Tibial artery (tissue), 4 donors: ENCODE measurements around the gene CCDC7.
"Not testable (repeated sequence)": the region's sequence is repeated elsewhere in the genome, so short reads cannot be mapped to it uniquely, and the experiment has no call there.

ENCODE experiments used
- DNase-seq, 2 donors: peaks; one replicate each; pipeline ENCODE4 v3.0.0-alpha.2; 2019
- H3K27ac ChIP-seq, 2 donors: fragments of 200-600 bp; sonication (generic) in 1 of 2; 1 replicate in 1 of 2; 2 replicates in 1 of 2; pipeline ENCODE4 v1.5.1; 2018 to 2019; ENCODE audit warnings: mild to moderate bottlenecking in 1 of 2
- H3K27me3 ChIP-seq, 2 donors: fragments of 200-600 bp; sonication (generic) in 1 of 2; one replicate each; pipeline versions ENCODE4 v1.5.1 to v1.6.0; 2016 to 2019
- H3K36me3 ChIP-seq, 3 donors: fragments of 200-600 bp; sonication (generic) in 2 of 3; one replicate each; pipeline ENCODE4 v1.5.1; 2016 to 2019; ENCODE audit warnings: mild to moderate bottlenecking in 2 of 3
- H3K4me1 ChIP-seq, 4 donors: fragments of 200-600 bp; sonication (generic) in 2 of 4; 1 replicate in 3 of 4; 2 replicates in 1 of 4; pipeline ENCODE4 v1.5.1; 2016 to 2019
- H3K4me3 ChIP-seq, 2 donors: fragments of 200-600 bp; sonication (generic) in 1 of 2; 1 replicate in 1 of 2; 2 replicates in 1 of 2; pipeline ENCODE4 v1.5.1; 2018 to 2019; ENCODE audit warnings: mild to moderate bottlenecking in 2 of 2
- H3K9me3 ChIP-seq, 3 donors: fragments of 200-600 bp; sonication (generic) in 1 of 3; one replicate each; pipeline ENCODE4 v1.5.1; 2016 to 2019
- CTCF ChIP-seq, 2 experiments: fragments of 200-600 bp in 1 of 2; fragments of 450-650 bp in 1 of 2; IDR thresholded peaks; one replicate each; pipeline ENCODE4 v1.5.1; 2017 to 2019; ENCODE audit warnings: antibody characterized with exemption in 2 of 2, mild to moderate bottlenecking in 1 of 2, moderate library complexity in 1 of 2
- intact Hi-C: fragments of 100-400 bp; cut with DNase I; formaldehyde crosslinking; loops from one replicate; pipeline ENCODE4 v1.15.0; 2023; ENCODE audit warnings: low total_unique reads

CCDC7 gene

GRCh38 chr10:32746869-32747268 is 300.9 kb downstream of the CCDC7 start:
- no peak for DNase-seq
- peaks cover 0 to 9% (median 0%) of the 10 kb centered on the region in 3 donors for H3K9me3 ChIP-seq
- no peaks in the 10 kb centered on the region for H3K27me3 ChIP-seq
- no peak overlapping the region for H3K4me3 ChIP-seq
- peaks cover 13 to 29% (median 14%) of the 10 kb centered on the region in 3 donors for H3K36me3 ChIP-seq
- H3K27ac ChIP-seq = no peak overlapping the region
- intact Hi-C loops = no loop called here
- no peak for TF ChIP-seq CTCF (IDR thresholded peaks at IDR 0.05)
- no peaks in the 10 kb centered on the region for H3K4me1 ChIP-seq

GRCh38 chr10:32751582-32751981 is 305.6 kb downstream of the CCDC7 start:
- no peak overlapping the region for H3K4me3 ChIP-seq
- no peak for DNase-seq
- peaks cover 5 to 18% (median 6%) of the 10 kb centered on the region in 3 donors for H3K36me3 ChIP-seq
- no peaks in the 10 kb centered on the region for H3K27me3 ChIP-seq
- peaks cover 0 to 19% (median 9%) of the 10 kb centered on the region in 3 donors for H3K9me3 ChIP-seq
- H3K27ac ChIP-seq = no peak overlapping the region
- intact Hi-C loops = no loop called here
- TF ChIP-seq CTCF (IDR thresholded peaks at IDR 0.05) = no peak
- H3K4me1 ChIP-seq = no peaks in the 10 kb centered on the region

GRCh38 chr10:32754900-32755299 is 309.0 kb downstream of the CCDC7 start:
- H3K27ac ChIP-seq, H3K36me3 ChIP-seq, H3K4me3 ChIP-seq, DNase-seq, H3K4me1 ChIP-seq, intact Hi-C loops, H3K27me3 ChIP-seq: not testable (repeated sequence)
- peaks cover 0 to 28% (median 23%) of the 10 kb centered on the region in 3 donors for H3K9me3 ChIP-seq

GRCh38 chr10:32771217-32771616 is 325.3 kb downstream of the CCDC7 start:
- Histone ChIP-seq H3K36me3 (no peaks in the 10 kb centered on the region), H3K9me3 (peaks cover 5 to 35% (median 31%) of the 10 kb centered on the region in 3 donors), H3K4me3 (no peak overlapping the region), H3K27me3 (no peaks in the 10 kb centered on the region), H3K4me1 (no peaks in the 10 kb centered on the region), H3K27ac (no peak overlapping the region)
- intact Hi-C loops = no loop called here
- no peak for DNase-seq
- TF ChIP-seq CTCF (IDR thresholded peaks at IDR 0.05) = no peak

- no peak for DNase-seq
- Histone ChIP-seq H3K27ac (no peak overlapping the region), H3K36me3 (no peaks in the 10 kb centered on the region), H3K4me3 (no peak overlapping the region), H3K27me3 (no peaks in the 10 kb centered on the region), H3K9me3 (peaks cover 5 to 35% (median 22%) of the 10 kb centered on the region in 3 donors), H3K4me1 (no peaks in the 10 kb centered on the region)
- no peak for TF ChIP-seq CTCF (IDR thresholded peaks at IDR 0.05)
- intact Hi-C loops = no loop called here
Observed at GRCh38 chr10:32773105-32773504, 327.2 kb downstream of the CCDC7 start.

GRCh38 chr10:32786968-32787367 is 341.0 kb downstream of the CCDC7 start:
- Histone ChIP-seq H3K27me3 (no peaks in the 10 kb centered on the region), H3K36me3 (no peaks in the 10 kb centered on the region), H3K27ac (no peak overlapping the region), H3K4me1 (no peaks in the 10 kb centered on the region), H3K4me3 (no peak overlapping the region), H3K9me3 (peaks cover 0 to 16% (median 10%) of the 10 kb centered on the region in 3 donors)
- intact Hi-C loops = no loop called here
- TF ChIP-seq CTCF (IDR thresholded peaks at IDR 0.05) = no peak
- no peak for DNase-seq
